HG02623 (cell line): ENCODE measurements around the gene MTFMT.
"Not testable (repeated sequence)": the region's sequence is repeated elsewhere in the genome, so short reads cannot be mapped to it uniquely, and the experiment has no call there.

Source experiments
- ATAC-seq: cut with Tn5 transposase; IDR thresholded peaks from one replicate; pipeline ENCODE4 v1.9.1; 2021; ENCODE audit warnings: moderate library complexity; ENCODE audit not compliant: unreplicated experiment

The MTFMT gene

DNA sequence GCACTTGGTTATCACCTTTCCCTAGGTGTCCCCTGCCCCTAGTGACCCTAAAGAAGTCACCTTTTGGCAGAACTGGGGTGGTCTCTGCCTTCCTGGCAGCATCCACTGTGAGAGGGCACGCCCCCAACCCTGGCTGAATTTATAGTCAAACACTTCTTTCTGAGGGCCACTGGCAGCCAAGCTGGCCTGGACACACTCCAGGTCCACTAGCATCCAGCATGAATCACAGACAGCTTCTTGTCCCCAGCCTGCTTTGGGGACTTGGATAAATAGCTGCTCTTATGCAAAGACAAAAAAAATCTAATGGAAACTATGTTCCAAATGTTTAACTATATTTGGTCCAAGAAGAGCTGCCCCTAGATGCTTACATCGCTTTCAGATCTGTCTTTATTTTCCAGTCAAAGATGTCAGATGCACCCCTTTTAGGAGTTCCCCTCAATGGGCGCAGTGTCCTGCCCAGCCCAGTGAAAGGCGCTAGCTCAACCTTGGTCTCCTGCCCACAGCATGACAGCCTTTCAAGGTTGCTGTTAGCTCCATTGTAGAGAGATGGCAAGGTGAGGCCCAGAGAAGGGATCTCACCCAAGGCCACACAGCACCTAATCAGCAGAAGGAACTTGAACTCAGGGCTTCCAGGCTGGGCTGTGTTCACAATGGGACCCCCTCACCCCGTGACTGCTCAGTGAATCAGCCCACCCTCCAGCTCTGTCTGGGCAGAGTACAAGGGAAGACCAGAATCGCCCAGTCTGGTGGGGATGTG lies 31.4 kb upstream of the MTFMT start:
- no peak for ATAC-seq

- no peak for ATAC-seq
Observed at GRCh38 chr15:65059931-65060596, 30.6 kb upstream of the MTFMT start.

- no peak for ATAC-seq
Observed at GRCh38 chr15:65059369-65059750, 29.9 kb upstream of the MTFMT start.

- ATAC-seq: no peak
Observed at GRCh38 chr15:65058394-65059368, 29.2 kb upstream of the MTFMT start.

- ATAC-seq: no peak
Observed at GRCh38 chr15:65057549-65057940, 28.1 kb upstream of the MTFMT start.

- no peak for ATAC-seq
Observed at GRCh38 chr15:65056868-65057548, 27.6 kb upstream of the MTFMT start.

DNA sequence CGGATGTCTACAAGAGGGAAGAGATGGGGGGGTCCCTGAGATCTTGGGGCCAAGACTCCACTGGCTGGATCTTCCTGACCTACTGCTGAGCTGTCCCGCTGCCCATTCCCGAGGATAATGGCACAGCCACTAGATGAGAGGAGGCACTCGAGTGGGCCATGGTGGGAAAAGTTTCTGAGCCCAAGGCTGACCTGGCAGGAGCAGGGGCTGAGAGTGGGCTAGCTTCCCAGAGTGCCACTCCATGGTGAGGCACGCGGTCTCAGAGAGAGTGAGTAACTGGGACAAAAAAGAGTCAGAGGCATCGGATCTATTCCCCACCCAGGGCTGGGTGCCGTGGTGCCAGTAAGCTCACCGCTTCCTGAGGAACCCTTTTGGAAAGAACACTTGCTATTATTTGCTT lies 26.7 kb upstream of the MTFMT start:
- no peak for ATAC-seq

GRCh38 chr15:65055201-65055870 lies 25.9 kb upstream of the MTFMT start:
- ATAC-seq: no peak

DNA sequence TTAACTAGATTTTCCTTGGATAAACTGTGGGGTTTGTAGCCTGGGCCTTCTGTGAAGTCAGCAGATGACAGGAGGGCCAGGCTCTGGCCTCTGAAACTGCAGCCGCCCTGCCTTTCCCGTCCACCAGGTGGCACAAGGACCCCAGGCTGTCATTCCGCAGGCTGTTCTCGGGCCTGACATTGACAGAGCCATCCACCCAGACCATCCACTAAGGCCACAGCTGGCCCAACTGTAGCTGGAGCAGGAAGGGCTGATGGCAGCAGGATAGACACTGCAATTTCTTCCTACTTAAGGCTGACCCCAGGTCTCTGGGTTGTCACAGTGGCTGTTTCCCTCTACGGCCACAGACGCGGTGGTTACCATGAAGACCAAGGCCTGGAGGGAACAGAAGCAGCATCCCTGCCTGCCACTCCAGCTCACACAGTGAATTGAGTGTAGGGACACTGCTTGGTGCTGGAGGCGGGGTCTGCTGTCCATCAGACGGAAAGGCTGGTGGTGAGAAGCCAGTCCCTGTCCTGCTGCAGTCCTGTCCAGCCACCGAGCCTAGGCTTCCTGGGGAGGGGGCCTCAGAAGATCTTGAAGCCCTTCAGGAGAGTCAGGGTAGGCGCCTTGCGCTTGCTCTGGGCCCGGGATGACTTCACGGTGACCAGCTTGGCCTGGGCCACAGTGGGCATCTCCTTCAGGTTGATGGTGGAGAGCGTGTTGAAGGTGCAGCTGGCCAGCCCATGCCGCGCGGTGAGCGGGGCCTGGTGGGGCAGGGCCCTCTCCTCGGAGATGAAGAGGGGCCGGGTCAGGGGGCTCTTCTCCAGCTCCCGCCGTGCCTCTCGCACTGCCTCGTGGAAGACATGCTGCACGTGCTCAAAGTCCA lies 25.1 kb upstream of the MTFMT start:
- ATAC-seq: no peak

DNA sequence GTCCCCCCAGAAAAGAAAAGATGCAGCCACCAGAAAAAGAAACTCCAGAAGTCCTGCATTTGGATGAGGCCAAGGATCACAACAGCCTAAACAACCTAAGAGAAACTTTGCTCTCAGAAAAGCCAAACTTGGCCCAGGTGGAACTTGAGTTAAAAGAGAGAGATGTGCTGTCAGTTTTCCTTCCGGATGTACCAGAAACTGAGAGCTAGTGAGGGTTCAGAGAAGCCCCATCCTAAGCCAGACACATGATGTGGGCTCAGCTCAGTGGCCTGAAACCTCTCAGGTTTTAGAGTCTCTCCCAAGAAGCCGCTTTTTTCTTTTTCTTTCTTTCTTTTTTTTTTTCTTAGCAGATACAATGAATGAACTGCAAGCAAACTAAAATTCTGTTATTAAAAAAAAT lies 23.5 kb upstream of the MTFMT start:
- ATAC-seq: no peak

DNA sequence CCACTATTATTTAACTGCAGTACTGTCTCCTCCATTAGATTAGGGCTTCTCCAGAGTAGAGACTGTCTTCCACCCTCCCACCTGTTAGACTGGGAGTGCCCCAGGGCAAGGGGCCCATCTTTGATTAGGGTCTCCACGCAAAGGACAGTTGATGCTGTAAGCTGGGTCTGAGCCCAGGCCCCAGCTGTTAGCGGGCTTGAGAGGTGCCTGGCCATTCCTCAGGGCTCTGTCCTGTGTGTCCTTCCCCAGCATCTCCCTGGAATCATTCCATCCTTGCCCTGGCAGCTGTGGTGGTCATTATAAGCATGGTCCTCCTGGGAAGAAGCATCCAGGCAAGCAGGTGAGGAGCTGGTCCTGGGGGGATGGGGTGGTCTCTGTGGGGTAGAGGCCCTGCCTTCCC lies 21.8 kb upstream of the MTFMT start:
- ATAC-seq: no peak

- ATAC-seq: no peak
Observed at GRCh38 chr15:65050270-65050669, 20.8 kb upstream of the MTFMT start.

- ATAC-seq: peak; percentile 92
Observed at GRCh38 chr15:65049418-65049840, 20.0 kb upstream of the MTFMT start.

GRCh38 chr15:65048241-65048640 lies 18.8 kb upstream of the MTFMT start:
- no peak for ATAC-seq

GRCh38 chr15:65044724-65045481 lies 15.5 kb upstream of the MTFMT start, which contains the start of gene SLC51B:
TSS of gene SLC51B (plus strand) at chr15:65045387. CDS start at chr15:65050005, 4,618 bp downstream.
- ATAC-seq: no peak

DNA sequence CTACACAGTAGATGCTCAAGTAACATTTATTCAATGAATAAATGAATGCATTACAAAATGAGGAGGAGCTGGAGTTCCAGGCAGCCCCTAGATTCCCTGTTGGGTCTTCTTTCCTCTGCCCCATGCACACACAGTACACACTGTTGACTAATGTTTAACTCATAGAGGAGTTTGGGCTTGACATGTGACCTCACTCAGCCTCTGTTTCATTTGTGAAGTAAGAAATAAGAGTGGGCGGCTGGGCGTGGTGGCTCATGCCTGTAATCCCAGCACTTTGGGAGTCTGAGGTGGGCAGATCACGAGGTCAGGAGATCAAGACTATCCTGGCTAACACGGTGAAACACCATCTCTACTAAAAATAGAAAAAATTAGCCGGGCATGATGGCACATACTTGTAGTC lies 14.8 kb upstream of the MTFMT start:
- not testable (repeated sequence) for ATAC-seq

GRCh38 chr15:65042776-65043327 lies 13.4 kb upstream of the MTFMT start:
- ATAC-seq: no peak

DNA sequence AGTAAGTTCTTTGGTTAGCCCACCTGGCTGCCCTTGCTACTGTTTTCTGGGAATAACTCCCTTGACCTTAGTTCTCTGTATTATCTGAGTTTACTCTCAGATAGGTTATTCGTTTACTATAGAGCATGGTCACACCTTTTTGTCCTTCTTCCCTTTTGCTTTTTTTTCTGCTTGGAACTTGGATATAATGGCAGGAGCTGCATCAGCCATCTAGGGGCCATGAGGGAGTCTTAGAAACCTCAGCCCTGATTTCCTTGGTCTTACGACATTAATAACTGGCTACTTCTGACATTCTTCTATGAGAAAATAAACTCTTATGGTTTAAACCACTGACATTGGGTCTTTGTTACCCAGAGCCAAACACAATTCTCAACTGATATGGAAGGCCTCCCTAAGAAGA lies 12.3 kb upstream of the MTFMT start:
- no peak for ATAC-seq
